Urinary bladder (tissue), 4 donors: Measurements from ENCODE around the gene ZNF474. TPM values are rescaled to one million over a fixed set of nuclear protein-coding genes. Genes with fewer than 3 reads are reported as not detected.

Experiments
- DNase-seq: peaks from one replicate; pipeline ENCODE4 v3.0.0-alpha.2; 2015; ENCODE audit errors: extremely low spot score
- H3K27ac ChIP-seq: one replicate; pipeline ENCODE4 v1.5.1; 2013; ENCODE audit warnings: low read depth, mild to moderate bottlenecking, moderate library complexity
- H3K36me3 ChIP-seq: one replicate; pipeline ENCODE4 v1.6.1; 2013; ENCODE audit warnings: mild to moderate bottlenecking, moderate library complexity; ENCODE audit not compliant: insufficient read depth
- H3K4me1 ChIP-seq: one replicate; pipeline ENCODE4 v1.6.1; 2013; ENCODE audit warnings: mild to moderate bottlenecking, moderate library complexity; ENCODE audit not compliant: insufficient read depth
- H3K4me3 ChIP-seq: one replicate; pipeline ENCODE4 v1.5.1; 2013; ENCODE audit warnings: low read depth, low read length
- WGBS: extraction: QIAGEN DNeasy Blood & Tissue Kit; methylation state at CpG from one replicate; pipeline ENCODE4 v1.1.7; 2013; 5-methylcytosine and 5-hydroxymethylcytosine counted together
- polyA plus RNA-seq: library from polyadenylated mRNA; stranded (reverse); fragments of 200-250 nt; gene quantifications from one replicate; pipeline ENCODE4 v1.2.3, GENCODE V29; 2013
- total RNA-seq: library from RNA; depleted of rRNA; stranded (reverse); fragments of >200 nt; gene quantifications from one replicate; pipeline ENCODE4 v1.2.3, GENCODE V29; 2014
- donor health status: healthy with polysubstance abuse.
- donor health status: healthy.

ZNF474 gene
- total and polyA plus RNA-seq, 2 donors = 0.13 to 0.21 TPM

GRCh38 chr5:122169350-122170103, 40.2 kb downstream of the ZNF474 start:
- WGBS = 83% methylated on average over 4 of the region's 4 CpGs
- Histone ChIP-seq H3K4me3 (no peak overlapping the region), H3K27ac (no peak overlapping the region), H3K36me3 (no peaks in the 10 kb centered on the region), H3K4me1 (no peaks in the 10 kb centered on the region)
- DNase-seq = no peak

DNA sequence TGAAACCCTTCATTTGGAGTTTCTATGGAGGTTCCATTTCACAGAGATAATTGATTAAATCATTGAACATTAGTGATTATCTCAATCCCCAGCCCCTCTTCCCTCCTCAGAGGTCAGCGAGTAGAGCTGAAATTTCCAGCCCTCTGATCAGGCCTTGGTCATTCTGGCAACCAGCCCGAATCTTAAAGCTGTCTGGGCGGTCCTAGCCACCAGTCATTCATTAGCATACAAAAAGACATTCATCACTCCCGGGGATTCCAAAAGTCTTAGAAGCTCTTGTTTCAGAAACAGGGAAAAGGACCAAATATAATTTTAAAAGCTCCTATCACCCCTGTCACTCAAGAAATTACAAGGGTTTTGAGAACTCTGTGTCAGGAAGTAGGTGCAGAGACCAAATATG, 41.3 kb downstream of the ZNF474 start:
- no peaks in the 10 kb centered on the region for H3K4me1 ChIP-seq
- DNase-seq = no peak
- H3K4me3 ChIP-seq = no peak overlapping the region
- WGBS = 55% methylated on average over 4 of the region's 4 CpGs
- no peak overlapping the region for H3K27ac ChIP-seq
- H3K36me3 ChIP-seq = no peaks in the 10 kb centered on the region

DNA sequence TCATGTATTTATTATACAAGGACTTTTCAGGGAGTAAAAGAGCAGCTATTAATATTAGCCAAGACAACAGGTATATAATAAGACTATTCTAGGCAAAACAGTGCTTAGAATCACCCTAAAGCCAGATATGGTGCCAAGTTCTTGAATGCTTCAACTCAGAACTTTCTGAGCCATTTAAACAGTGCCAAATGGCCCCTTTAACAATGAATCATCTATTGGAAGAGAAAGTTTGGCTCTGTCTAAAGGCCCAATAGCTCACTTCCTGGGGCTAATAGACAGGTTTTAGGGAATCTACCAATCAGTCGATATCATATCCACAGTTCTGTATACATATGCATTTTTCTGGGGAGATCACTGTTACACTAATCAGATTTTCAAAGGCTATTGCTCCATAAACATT, 42.9 kb downstream of the ZNF474 start:
- no peak for DNase-seq
- no peak overlapping the region for H3K27ac ChIP-seq
- 76% methylated on average over 1 of the region's 1 CpG for WGBS
- no peaks in the 10 kb centered on the region for H3K4me1 ChIP-seq
- no peak overlapping the region for H3K4me3 ChIP-seq
- H3K36me3 ChIP-seq = no peaks in the 10 kb centered on the region

GRCh38 chr5:122173474-122174415, 44.4 kb downstream of the ZNF474 start:
- no peak overlapping the region for H3K27ac ChIP-seq
- 59% methylated on average over 5 of the region's 5 CpGs for WGBS
- H3K4me3 ChIP-seq = no peak overlapping the region
- DNase-seq = no peak
- no peaks in the 10 kb centered on the region for H3K36me3 ChIP-seq
- H3K4me1 ChIP-seq = no peaks in the 10 kb centered on the region

GRCh38 chr5:122175091-122175490, 45.7 kb downstream of the ZNF474 start:
- Histone ChIP-seq H3K36me3 (no peaks in the 10 kb centered on the region), H3K4me3 (no peak overlapping the region), H3K4me1 (no peaks in the 10 kb centered on the region), H3K27ac (no peak overlapping the region)
- 72% methylated on average over 1 of the region's 1 CpG for WGBS
- no peak for DNase-seq

DNA sequence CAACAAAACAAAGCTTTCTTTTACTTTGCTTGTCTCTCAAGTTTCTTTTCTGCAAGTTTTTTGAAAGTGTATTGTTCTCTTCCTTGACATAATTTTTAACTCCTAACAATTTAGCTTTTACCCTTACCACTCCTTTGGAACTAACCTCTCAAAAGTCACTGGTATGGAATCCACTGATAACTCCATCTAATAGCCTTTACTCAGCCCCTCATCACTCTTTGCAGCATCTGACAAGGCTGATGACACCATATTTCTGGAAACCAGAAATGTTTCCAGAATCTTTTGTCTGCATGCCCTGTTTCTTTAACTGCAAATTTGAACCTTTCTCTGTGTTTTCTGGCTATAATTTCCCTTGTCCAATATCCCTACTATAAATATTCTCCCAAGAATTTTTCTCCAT, 46.5 kb downstream of the ZNF474 start:
- Histone ChIP-seq H3K4me3 (no peak overlapping the region), H3K36me3 (no peaks in the 10 kb centered on the region), H3K4me1 (no peaks in the 10 kb centered on the region), H3K27ac (no peak overlapping the region)
- DNase-seq = no peak

DNA sequence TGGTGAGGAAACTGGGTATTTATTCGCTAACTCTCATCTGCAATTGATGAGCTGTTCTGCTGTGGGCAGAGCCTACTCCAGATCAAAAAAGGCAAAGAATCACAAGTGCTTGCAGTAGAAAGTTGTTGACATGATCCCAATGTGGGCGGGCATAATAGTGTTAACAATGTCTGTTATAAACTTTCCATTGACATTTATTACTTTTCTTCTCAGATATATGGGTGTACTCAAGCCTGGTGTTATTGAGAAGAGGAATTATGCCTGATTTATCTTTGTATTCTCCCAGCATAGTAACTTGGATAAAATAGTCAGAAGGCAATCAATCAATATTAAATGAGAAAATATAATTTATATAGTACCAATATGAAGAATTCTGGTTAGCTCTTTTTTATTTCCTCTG, 47.8 kb downstream of the ZNF474 start:
- Histone ChIP-seq H3K27ac (no peak overlapping the region), H3K4me1 (no peaks in the 10 kb centered on the region), H3K4me3 (no peak overlapping the region), H3K36me3 (no peaks in the 10 kb centered on the region)
- no peak for DNase-seq
- 65% methylated on average over 2 of the region's 2 CpGs for WGBS

- no peaks in the 10 kb centered on the region for H3K36me3 ChIP-seq
- H3K4me3 ChIP-seq = no peak overlapping the region
- no peak overlapping the region for H3K27ac ChIP-seq
- WGBS = 65% methylated on average over 1 of the region's 1 CpG
- H3K4me1 ChIP-seq = no peaks in the 10 kb centered on the region
- DNase-seq = no peak
Measured at GRCh38 chr5:122179701-122180100, 50.4 kb downstream of the ZNF474 start.

DNA sequence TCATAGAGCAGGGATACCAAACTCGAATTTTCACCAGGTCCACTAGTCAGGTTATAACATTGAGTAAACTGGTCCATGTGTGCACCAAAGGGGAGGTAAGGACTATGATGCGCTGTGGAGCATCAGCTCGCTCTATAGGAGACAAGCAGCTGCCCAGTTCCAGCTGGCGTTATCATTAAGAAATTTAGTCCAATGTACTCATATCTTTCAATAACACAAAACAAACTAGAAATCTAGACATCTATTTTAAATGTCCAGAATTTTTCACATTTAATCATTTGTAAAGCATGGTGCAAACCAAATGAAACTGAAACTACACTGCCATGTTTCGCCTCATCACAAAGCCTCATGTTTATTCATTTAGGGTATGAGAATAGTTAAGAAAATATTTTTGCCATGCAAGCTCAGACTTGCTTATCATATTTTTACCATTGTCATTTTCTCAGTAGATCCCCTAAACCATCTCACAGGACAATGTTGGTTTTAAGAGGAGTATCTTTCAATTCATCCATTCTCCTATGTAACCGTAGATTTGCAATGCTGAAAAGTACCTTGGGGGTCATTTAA, 50.9 kb downstream of the ZNF474 start:
- Histone ChIP-seq H3K4me3 (no peak overlapping the region), H3K27ac (no peak overlapping the region), H3K4me1 (no peaks in the 10 kb centered on the region), H3K36me3 (no peaks in the 10 kb centered on the region)
- DNase-seq = no peak
- WGBS = 96% methylated on average over 6 of the region's 6 CpGs

GRCh38 chr5:122180863-122181548, 51.7 kb downstream of the ZNF474 start:
- Histone ChIP-seq H3K4me1 (no peaks in the 10 kb centered on the region), H3K36me3 (no peaks in the 10 kb centered on the region), H3K27ac (no peak overlapping the region), H3K4me3 (no peak overlapping the region)
- no peak for DNase-seq
- WGBS = 77% methylated on average over 2 of the region's 2 CpGs

DNA sequence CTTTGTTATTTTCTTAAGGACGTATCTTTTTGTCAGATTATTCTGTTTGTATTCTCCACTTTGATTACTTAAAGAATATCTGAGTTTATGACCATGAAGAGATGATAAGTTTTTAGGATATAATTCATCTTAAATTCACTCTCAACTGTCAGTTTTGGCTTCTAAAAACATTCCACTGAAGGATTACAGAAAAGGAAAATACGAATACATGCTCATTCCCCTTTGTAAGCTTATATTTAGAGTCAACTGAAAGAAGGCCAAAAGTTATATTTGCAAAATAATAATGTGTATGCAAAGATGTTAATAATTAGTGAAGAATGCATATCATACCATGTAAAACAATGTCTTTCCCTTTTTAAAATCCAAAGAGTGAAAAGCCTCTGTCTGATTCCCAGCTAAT, 52.5 kb downstream of the ZNF474 start:
- no peak overlapping the region for H3K27ac ChIP-seq
- no peak overlapping the region for H3K4me3 ChIP-seq
- DNase-seq = no peak
- WGBS = 30% methylated on average over 2 of the region's 2 CpGs
- H3K36me3 ChIP-seq = no peaks in the 10 kb centered on the region
- H3K4me1 ChIP-seq = no peaks in the 10 kb centered on the region

DNA sequence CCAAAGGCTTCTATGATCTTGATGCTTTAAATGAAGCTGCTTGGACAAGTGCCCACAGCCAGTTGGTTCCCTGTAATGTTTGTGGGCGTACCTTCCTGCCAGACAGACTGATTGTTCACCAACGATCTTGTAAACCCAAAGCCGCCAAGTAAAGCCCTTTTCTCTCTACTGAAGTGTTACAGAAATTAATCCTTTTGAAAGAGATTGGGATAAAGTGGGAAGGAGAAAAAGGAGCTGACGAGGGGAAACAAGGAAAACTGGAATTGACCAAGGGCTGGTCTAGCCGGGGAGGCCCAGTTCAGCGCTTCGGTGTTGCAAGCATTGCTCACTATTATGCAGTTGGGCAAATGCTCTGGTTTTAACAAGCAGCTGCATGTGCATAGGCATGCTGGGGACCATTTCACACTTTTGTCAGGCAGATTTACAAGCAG, 53.2 kb downstream of the ZNF474 start:
- Histone ChIP-seq H3K36me3 (no peaks in the 10 kb centered on the region), H3K27ac (no peak overlapping the region), H3K4me3 (no peak overlapping the region), H3K4me1 (no peaks in the 10 kb centered on the region)
- DNase-seq = peak; percentile 52
- WGBS = 49% methylated on average over 7 of the region's 7 CpGs

DNA sequence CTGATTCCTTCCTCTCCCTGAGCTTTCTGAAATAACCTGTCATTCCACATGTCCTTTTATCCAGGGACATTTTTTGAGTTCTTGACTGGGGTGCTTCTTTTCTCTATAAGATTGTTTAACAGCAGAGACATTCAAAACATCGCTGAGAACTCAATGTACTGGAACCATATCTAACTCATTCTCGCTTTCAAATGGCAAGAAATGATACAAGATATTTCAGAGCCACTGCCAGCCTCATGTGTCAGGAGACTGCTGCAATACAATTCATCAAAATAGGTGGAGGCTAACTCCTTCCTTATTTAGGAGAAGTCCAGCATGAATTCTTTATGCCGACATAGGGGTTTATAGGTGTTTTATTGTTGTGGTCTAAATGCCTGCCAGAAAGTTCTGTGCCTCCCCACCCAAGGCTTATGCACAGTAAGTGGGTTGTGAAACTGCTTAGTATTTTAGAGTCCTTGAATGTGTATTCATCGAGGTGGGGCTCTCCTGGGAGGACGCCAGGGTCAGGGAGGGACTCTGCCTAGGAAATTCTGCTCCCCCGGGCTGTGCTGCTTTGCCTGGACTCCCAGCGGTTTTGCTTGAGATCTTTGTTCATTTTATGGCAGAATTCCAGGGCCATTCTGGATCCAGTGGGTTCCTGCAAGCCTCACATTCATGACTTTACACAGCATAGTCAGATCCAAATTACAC, 53.9 kb downstream of the ZNF474 start:
- Histone ChIP-seq H3K4me3 (no peak overlapping the region), H3K36me3 (no peaks in the 10 kb centered on the region), H3K4me1 (no peaks in the 10 kb centered on the region), H3K27ac (no peak overlapping the region)
- no peak for DNase-seq
- 30% methylated on average over 7 of the region's 7 CpGs for WGBS
